GM18526 (cell line): ENCODE measurements around the gene SPRED3.
A peak's percentile ranks its signal among the peaks of the same experiment; 100 is the strongest.

Source experiments
- POLR2A ChIP-seq: IDR thresholded peaks from 3 replicates; pipeline ENCODE4 v1.6.1; 2011; ENCODE audit not compliant: insufficient read length; ENCODE audit errors: extremely low read depth

The SPRED3 gene

DNA sequence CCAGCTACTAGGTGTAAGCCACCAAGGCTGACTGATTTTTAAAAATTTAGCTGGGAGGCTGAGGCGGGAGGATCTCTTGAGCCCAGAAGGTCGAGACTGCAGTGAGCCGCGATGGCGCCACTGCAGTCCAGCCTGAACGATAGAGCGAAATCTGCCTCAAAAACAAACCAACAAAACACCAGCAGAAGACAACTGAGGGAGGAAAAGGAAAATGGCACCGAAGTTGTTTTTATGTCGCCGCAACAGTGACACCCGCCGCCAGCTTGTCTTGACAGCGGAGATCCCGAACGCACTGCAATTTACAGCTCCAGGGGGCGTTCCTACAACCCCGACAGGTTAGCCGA lies 14.1 kb downstream of the SPRED3 start:
- TF ChIP-seq POLR2A: no peak

DNA sequence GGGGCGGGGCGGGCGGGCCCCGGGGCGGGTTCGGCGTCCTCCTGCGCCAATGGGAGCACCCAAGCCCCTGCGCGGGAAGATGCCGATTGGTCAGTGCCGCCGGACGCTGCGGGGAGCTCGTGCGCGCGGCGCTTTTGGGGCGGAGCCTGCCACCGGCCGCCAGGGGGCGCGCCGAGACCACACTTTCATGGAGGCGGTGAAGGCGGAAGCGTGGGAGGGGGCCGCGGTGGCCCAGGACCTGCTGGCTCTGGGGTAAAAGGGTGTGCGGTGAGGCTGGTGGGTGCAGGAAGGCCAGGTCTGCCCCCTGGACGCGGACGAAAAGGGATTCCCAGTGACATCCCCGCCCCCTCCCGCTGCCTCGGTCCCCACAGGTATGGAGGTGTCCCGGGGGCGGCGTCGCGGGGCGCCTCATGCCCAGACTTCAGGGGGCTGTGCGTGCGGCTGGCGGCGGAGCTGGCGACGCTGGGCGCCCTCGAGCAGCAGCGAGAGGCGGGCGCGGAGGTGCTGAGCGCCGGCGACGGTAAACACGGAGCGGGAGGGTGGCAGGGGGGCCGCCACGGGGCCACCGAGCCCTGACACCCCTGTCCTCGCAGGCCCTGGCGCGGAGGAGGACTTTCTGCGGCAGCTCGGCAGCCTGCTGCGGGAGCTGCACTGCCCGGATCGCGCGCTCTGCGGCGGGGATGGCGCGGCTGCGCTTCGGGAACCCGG lies 14.6 kb downstream of the SPRED3 start, which contains the start of gene FAM98C:
FAM98C (plus strand) TSS at position 127 of the 708 bp plus-strand sequence; CDS start at position 188, 61 bp downstream.
- peak; percentile 46 for TF ChIP-seq POLR2A

DNA sequence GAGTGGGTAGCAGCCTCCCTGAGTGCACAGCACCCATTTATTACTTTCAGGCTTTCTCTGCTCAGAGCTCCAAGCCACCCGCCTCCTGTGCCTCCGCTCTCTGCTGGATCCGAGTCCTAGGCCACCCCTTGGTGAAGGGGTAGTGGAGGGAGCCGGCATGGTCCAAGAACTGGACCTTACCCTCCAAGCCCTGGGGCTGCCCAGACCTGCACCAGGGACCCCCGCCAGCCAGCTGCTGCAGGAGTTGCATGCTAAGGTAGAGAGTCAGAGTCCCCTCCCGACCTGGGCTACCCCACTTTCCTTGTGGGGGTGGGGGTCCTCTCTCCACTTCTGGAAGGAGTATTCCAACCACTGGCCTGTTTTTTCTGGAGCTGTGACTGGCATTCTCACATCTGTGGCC lies 16.4 kb downstream of the SPRED3 start:
- TF ChIP-seq POLR2A: no peak

DNA sequence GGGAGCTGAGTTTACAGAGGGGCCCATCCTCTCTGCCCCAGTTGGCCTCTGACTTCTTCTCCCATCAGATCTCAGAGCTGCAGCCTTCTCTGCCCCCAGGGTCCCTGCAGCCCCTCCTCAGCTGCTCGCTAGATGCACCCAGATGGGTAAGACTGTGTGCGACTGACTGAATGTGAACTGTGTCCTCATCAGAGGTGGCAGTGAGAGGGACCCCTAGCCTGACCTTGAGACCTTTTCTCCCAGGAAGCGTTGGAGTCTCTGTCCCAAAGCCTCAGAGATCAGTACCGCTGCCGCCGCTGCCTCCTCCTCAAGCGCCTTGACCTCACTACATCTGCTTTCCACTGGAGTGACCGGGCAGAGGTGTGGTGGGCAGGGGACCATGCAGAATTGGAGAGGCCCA lies 16.8 kb downstream of the SPRED3 start:
- no peak for TF ChIP-seq POLR2A

GRCh38 chr19:38409631-38410133 lies 21.2 kb downstream of the SPRED3 start:
- TF ChIP-seq POLR2A: no peak

DNA sequence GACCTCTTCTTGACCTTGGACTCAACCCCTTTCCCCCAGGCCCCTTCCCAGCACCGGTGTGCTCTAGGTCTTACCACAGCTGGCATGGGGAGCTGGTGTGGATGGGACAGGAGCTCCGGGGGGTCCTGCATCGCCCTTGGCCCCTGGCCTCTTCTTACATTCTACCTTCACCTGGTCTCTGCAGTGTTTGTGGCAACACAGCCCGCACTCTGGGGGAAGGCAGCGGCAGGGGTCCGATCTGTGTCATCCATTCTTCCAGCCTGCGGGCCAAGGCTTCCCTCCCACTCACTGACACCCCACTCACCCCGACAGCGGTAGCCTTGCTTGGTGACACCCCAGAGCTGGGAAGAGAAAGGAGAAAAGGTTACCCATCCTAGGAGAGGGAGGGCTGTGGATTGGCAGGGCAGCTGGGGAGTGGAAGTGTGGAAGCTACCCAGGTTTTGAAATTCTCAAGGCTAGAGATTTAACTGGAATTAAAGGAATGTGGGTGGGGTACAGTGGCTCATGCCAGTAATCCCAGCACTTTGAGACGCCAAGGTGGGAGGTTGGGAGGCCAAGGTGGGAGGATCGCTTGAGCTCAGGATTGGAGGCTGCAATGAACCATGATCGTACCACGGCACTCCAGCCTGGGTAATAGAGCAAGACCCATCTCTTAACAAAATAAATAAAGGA lies 22.7 kb downstream of the SPRED3 start:
- no peak for TF ChIP-seq POLR2A

GRCh38 chr19:38412491-38412890 lies 24.0 kb downstream of the SPRED3 start:
- TF ChIP-seq POLR2A: no peak

- TF ChIP-seq POLR2A: no peak
Measured at GRCh38 chr19:38412961-38413360, 24.5 kb downstream of the SPRED3 start.

GRCh38 chr19:38413416-38413815 lies 24.9 kb downstream of the SPRED3 start:
- no peak for TF ChIP-seq POLR2A

- TF ChIP-seq POLR2A: no peak
Measured at GRCh38 chr19:38417146-38417543, 28.6 kb downstream of the SPRED3 start.

DNA sequence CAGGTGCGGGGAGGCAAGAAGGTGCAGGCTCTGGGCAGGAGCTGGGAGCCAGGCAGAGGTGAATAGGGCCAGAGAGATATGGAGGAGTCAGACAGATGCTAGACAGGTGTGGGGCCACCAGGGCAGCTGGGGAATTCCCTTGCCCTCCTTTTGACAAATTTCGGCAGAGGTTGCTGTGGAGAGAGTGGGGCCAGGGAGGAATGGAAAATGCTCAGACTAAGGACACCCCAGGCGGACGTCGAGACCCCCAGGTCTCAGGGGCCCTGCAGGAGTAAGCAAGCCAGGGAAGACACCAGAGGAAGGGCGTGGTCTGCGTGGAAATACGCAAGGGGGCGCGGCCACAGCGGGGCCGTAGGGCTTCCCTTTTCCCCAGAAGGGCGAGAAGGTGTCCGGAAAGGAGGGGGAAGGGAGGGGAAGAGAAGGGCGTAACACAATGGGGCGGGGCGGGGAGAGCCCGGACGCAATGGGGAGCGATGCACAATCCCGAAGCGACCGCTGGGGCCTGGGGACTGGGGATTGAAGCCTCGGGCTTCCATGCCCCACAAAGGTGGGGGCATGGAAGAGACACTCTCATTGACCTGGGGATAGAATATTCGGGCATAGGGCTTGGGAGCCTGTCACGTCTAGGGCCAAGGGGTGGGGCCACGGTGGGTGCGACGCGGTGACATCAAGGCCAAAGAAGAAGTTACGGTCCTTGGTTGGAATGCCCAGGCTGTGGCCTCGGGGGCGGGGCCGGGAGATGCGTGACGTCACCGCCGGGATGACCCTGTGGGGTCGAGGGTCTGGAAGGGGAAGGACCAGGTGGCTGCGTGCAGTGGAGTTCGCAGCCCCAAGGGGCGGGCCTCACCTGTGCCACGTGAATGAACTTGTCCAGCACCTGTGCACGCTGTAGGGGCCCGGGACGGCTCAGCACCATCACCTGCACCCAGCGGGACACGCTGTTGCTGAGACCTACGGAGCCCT lies 29.3 kb downstream of the SPRED3 start:
- no peak for TF ChIP-seq POLR2A

- TF ChIP-seq POLR2A: no peak
Measured at GRCh38 chr19:38420935-38421334, 32.4 kb downstream of the SPRED3 start.

- TF ChIP-seq POLR2A: no peak
Measured at GRCh38 chr19:38421856-38422255, 33.4 kb downstream of the SPRED3 start.

DNA sequence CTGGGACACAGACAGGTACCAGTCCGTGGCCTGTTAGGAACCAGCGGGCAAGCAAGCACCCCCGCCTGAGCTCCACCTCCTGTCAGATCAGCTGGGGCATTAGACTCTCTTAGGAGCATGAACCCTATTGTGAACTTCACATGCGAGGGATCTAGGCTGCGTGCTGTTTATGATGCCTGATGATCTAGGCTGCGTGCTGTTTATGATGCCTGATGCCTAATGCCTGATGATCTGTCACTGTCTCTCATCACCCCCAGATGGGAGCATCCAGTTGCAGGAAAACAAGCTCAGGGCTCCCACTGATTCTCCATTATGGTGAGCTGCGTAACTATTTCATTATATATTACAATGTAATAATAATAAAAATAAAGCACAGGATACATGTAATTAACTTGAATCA lies 33.9 kb downstream of the SPRED3 start:
- TF ChIP-seq POLR2A: no peak

- no peak for TF ChIP-seq POLR2A
Measured at GRCh38 chr19:38424272-38424671, 35.8 kb downstream of the SPRED3 start.

GRCh38 chr19:38425222-38425809 lies 36.8 kb downstream of the SPRED3 start:
- TF ChIP-seq POLR2A: no peak
